DMS53 treated with DMSO at 0.1 percent for 48 hours (cell line): ENCODE measurements around the gene TMEM266.

ENCODE experiments used
- DNase-seq: peaks from one replicate; lab custom pipeline; 2025; ENCODE audit not compliant: unreplicated experiment; lab: John Stamatoyannopoulos, UW

TMEM266 gene

DNA sequence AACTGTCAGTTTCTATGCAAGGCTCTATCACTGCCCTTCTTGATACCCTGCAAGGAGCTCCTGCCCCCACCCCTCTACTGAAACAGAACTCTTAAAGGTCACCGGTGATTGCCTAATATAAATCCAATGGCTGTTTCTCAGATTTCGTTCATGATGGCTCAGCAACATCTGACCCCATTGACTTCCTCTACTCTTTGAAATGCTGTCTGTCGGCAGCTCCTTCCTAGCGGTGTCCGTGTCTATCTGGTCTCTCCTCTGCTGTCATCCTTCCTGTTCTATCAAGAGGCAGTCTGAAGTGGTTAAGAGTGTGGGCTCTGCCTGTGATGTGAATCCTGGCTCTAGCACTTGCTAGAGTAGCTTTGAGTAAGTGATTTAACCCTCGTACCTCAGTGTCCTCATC is 5.5 kb downstream of the TMEM266 start:
- DNase-seq = no peak

GRCh38 chr15:76065793-76066192 is 6.0 kb downstream of the TMEM266 start:
- no peak for DNase-seq

- no peak for DNase-seq
These were observed 10.4 kb downstream of the TMEM266 start for GRCh38 chr15:76070192-76070591.

- no peak for DNase-seq
These were observed 11.3 kb downstream of the TMEM266 start for GRCh38 chr15:76070921-76071635.

DNA sequence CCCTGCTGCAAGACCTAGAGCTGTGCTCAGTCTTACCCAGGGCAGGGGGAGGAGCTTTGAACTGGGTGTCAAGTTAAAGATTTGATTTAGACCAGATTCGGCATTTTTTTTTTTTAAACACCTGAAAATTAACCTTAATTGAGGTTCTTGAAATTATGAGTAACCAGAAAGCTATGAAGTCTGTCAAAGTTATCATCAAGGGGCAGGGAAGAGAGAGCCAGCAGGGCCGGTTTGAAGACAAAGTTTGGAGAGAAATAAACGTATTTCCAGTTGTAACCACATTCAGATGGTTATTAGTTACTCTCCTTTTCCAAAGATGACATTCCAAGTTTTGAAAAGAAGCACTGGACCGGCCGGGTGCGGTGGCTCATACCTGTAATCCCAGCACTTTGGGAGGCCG is 12.0 kb downstream of the TMEM266 start:
- DNase-seq = no peak

GRCh38 chr15:76073554-76073953 is 13.8 kb downstream of the TMEM266 start:
- DNase-seq = no peak

DNA sequence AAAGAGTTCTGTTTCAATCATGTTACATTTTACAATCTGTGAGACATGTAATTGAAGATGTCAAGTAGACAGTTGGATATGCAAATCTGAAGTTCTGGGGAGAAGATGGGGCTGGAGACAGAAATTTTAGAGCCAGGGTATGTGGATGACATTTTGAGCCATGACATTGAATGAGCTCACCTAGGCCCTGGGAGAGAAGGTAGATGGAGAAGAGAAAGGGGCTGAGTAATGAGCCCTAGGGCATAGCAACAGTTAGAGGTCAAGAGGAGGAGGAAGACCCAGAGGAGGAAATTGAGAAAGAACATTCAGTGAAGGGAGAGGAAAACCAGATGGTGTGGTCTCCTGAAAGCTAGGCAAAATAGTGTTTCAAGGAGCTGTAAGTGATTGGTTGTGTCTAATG is 15.3 kb downstream of the TMEM266 start:
- no peak for DNase-seq

- DNase-seq = no peak
These were observed 18.6 kb downstream of the TMEM266 start for GRCh38 chr15:76078285-76078877.

GRCh38 chr15:76084256-76084655 is 24.5 kb downstream of the TMEM266 start:
- DNase-seq = no peak

DNA sequence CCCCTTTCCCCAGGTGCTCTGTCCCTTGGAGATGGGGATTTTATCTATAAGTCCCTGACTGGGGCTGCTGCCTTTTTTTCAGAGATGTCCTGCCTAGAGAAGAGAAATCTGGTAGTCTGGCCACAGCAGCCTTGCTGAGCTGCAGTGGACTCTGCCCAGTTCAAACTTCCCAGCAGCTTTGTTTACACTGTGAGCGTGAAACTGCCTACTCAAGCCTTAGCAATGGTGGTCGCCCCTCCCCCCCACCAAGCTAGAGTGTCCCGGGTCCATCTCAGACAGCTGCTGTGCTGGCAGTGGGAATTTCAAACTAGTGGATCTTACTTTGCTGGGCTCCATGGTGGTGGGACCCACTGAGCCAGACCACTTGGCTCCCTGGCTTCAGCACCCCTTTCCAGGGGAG is 38.9 kb downstream of the TMEM266 start:
- DNase-seq = no peak

GRCh38 chr15:76099388-76099787 is 39.6 kb downstream of the TMEM266 start:
- no peak for DNase-seq

DNA sequence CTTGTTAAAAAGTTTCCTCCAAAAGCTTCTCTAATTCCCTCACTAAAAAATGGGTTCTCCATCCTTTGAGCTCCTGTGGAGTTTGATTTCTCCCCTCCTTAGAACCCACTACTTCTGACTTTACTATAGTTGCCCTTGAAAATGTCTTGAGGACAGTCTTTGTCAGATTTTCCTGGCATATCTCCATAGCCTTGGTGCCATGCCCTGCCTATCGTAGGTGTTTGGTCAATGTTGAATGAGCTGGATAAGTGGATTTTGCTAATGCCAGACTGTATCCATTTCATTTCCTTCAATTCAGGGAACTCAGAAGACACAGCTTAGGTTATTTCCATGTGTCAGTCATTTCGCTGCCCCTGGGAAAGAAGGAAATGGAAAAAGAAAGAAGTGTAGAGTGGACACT is 40.6 kb downstream of the TMEM266 start:
- no peak for DNase-seq

- DNase-seq = no peak
These were observed 41.9 kb downstream of the TMEM266 start for GRCh38 chr15:76101655-76102054.

DNA sequence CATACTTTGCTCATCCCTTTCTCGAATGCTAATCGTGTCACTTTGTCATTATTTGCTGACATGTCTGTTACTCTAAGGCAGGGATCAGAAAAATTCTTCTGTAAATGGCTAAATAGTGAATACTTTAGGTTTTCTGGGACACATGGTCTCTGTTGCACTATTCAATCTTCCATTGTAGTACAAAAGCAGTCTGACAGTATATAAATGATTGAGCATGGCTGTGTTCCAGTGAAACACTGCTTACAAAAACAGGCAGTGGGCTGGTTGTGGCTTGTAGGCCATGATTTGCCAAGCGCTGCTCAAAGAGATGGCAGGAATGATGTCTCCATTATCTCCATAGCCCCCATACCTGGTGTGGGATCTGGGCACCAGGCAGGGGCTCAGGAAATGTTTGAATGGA is 45.6 kb downstream of the TMEM266 start:
- DNase-seq = no peak

GRCh38 chr15:76105911-76106310 is 46.1 kb downstream of the TMEM266 start:
- no peak for DNase-seq

GRCh38 chr15:76107169-76107568 is 47.4 kb downstream of the TMEM266 start:
- no peak for DNase-seq

GRCh38 chr15:76108021-76108723 is 48.4 kb downstream of the TMEM266 start:
- no peak for DNase-seq

DNA sequence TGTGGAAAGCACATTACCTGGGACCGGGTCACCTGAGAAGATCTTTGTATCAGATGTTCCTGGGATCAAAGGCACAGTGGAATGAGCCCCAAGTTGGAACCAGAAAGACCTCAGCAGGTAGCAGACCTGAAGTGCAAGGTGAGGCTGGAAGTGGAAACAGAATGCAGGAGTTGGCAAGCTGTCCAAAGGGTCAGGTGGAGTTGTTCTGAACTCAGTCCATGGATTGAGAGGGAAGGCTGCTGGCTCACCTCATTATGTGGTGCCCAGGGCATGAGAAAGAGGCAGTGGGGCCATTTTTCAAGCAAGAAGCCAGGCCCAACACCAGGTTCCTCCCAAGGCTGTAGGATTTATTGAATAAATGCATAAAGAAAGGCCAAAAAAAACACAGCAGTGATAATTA is 49.3 kb downstream of the TMEM266 start:
- DNase-seq = no peak

DNA sequence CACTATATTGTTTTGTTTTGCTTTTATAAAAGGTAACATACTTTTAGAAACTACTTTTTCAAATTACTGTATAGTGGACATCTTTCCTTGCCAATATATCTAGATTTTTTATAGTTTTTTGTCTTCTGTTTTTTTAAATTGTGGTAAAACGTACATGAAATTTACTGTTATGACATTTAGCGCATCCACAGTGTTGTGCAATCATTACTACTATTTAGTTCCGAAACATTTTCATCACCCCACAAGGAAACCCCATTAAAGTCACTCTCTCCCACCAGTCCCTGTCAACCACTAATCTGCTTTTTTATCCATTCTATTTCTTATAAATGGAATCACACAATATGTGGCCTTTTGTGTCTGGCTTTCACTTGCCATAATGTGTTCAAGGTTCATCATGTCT is 54.8 kb downstream of the TMEM266 start:
- no peak for DNase-seq

GRCh38 chr15:76116138-76116885 is 56.5 kb downstream of the TMEM266 start:
- no peak for DNase-seq

DNA sequence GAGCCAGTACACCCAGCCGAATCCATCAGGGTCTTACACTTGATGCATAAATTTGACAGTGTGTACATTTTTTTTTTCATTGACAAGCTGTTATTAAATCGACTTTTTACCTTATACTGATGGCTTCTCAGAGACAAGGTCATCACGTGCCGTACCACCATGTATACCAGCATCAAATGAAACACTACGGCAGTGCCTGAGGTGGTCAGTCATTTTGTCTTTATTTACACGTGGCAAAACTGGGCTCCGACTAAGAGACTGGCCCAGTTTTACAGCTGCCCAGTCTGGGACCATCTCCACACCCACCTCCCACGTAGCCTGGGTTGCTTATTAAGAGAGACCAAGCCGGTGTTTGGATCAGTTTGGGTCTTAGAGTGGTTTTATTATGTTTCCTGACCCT is 57.4 kb downstream of the TMEM266 start:
- no peak for DNase-seq

DNA sequence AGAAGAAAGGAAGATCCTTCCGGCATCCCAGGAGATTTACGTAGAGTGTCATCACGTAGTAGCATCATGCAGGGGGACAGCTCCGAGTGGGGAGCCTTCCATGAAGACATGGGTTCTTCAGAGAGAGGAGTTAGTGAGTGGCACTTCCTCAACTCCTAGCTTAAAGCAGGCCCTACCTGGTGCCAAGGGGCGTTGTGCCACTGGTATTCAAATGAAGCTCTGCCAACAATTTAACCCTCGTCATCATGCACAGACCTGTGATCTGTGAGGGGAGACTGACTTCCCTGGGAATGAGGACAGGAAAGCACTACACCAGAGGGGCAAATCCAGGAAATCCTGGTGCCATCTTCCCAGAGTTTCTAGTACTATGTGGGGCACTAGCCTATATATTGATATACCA is 59.0 kb downstream of the TMEM266 start:
- DNase-seq = no peak
